HG03520 (cell line): ENCODE data around the gene TGM2.

ENCODE experiments used
- ATAC-seq: cut with Tn5 transposase; IDR thresholded peaks from one replicate; pipeline ENCODE4 v1.9.1; 2021; ENCODE audit warnings: mild to moderate bottlenecking, moderate library complexity; ENCODE audit not compliant: unreplicated experiment

TGM2 gene

DNA sequence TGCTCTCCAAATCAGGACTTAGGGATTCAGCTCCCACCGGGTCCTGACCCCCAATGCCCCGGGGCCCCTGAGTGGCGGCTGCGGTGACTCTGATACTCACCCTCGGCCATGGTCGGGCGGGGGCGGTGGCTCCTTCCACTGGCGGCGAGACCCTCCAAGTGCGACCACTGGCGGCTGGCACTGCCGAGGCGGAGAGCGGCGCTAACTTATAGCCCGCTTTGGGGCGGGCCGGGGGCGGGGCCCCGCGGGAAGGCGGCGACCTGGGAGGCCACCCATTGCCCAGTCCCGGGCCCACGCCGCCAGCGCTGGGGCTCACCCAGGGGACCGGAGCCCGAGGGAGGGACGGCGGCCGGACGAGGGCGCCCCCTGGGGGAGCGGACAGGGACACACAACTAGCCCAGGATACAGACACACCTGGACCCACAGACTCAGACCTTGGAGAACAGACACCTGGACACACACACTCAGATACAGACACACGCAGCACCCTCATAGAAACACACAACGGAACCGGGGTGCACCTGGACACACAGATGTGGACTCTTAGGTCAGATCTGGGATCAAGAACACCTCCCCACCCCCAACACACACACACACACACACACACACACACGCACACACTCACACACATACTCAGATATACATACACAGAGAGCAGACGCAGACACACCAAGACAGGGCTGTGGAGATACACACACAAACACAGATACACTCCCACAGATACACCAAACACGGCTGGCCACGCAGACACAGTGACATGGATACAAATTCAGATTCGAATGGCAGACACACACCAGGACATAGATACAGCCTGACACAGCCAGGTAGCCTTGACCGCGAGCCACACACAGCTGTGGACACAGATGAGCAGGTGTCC lies at the start of gene TGM2:
TSS of gene TGM2 (minus strand) at position 182 of the 877 bp plus-strand sequence. CDS start at position 110, 72 bp downstream.
- peak; percentile 65 for ATAC-seq

- no peak for ATAC-seq
Measured at GRCh38 chr20:38214256-38215193, 49.5 kb upstream of the TGM2 start.

GRCh38 chr20:38213607-38213940 lies 48.5 kb upstream of the TGM2 start:
- no peak for ATAC-seq

GRCh38 chr20:38212806-38213606 lies 47.9 kb upstream of the TGM2 start:
- no peak for ATAC-seq

DNA sequence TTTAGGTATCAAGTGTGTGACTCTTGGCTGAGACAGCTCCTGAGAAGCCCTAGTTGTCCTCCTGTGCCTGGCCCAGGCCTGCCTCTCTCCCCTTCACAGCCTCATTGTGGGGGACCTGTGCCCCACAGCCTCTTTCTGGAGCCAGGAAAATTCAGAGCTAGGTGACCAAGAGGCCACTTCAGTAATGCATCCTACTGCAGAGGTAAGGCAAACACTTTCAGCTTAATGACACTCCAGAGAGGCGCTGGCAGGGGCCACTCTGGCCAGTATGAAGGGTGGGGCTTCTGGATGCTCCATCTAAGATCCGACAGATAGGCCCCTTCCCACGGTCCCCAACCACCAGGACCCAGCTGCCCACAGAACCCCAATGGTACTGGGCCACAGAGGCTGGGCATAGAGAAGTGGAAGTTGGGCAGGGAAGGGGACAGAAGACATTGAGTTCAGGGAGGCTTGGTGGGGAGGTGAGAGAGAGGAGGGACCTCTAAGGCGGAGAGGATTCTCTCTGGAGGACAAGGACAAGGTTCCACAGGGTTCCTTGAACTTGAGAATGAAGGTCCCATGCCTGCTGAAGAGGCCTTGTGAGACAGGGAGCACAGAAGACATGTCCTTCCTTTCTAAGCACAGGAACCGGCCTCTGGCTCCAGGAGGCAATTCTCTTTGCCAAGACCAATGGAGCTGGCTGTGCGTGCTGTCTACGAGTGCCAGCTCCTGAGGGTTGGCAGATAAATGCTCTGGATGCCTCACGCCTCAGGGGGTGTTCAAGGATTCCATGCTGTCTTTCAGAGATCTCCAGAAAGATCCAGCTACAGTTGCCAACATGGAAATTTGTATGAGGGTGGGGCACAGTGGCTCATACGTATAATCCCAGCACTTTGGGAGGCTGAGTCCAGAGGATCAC lies 46.4 kb upstream of the TGM2 start:
- no peak for ATAC-seq

- ATAC-seq = no peak
Measured at GRCh38 chr20:38210741-38211140, 45.7 kb upstream of the TGM2 start.

- ATAC-seq = no peak
Measured at GRCh38 chr20:38209736-38210405, 44.8 kb upstream of the TGM2 start.

DNA sequence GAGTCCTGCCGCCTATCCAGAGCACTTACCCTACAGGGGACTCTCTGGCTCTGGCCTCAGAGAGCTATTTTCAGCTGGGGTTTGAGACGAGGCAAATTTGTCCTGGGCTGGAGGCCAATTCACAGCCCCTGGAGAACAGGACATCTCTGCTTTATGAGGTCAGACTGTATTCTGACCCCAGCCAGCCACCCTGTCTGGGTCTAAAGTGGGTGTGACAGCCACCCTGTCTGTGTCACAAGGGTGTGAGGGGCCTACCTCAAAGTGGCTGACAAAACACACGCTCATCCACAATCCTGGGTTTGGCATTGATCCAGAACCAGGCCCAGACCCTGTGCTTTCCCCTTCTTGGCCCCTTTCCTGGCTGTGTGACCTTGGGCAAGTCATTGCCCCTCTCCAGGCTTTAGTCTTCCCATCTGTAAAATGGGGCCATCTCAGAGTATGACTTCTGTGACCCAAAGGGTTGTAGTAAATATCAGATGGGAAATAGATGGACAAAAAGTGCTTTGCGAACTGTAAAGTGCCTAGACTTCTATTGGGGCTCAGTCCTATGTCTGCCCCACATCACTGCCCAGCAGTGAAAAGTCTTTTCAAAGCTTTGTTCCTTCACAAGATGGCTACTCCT lies 44.1 kb upstream of the TGM2 start:
- no peak for ATAC-seq

- no peak for ATAC-seq
Measured at GRCh38 chr20:38208523-38208922, 43.5 kb upstream of the TGM2 start.

DNA sequence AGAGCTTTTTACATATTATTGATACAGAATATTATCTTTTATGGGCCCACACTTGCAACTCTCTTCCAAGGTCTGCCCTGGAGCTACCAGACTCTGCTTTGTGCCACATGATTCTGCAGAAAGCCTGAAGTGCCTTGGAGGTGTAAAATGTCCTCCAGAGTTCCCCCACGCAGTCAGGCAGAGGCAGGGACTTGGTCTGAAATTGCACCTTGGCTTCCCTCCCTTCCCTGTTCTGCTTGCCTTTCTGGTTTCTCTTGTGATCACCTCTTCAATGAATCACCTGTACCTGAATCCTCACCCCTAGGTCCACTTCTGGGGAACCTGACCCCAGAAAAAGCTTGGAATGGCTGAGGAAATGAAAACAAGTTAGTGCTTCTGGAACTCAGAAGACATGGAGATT lies 43.0 kb upstream of the TGM2 start:
- no peak for ATAC-seq

DNA sequence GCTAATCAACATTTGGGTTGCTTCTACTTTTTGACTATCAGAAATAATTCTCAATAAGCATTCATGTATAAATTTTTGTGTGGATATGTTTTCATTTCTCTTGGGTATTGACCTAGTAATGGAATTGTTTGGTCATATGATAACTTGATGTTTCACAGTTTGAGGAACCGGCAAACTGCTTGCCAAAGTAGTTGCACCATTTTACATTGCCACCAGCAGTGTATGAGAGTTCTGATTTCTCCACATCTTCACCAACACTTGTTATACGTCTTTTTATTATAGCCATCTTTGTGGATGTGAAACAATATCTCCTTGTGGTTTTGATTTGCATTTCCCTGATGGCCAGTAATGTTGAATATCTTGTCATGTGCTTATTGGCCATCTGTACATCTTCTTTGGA lies 42.6 kb upstream of the TGM2 start:
- no peak for ATAC-seq

DNA sequence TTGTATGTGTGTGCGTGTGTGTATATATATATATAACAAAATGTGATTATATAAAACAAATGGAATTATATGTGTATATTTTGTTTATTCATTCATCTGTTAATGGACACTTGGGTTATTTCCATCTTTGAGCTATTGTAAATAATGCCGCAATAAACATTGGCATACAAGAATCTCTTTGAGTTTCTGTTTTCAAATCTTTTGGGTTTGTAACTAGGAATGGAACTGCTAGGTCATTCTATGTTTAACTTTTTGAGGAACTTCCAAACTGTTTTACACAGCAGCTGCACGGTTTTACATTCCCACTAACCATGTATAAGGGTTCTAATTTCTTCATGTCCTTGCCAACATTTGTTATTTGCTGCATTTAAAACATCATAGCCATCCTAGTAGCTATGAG lies 39.9 kb upstream of the TGM2 start:
- ATAC-seq = no peak

- ATAC-seq = no peak
Measured at GRCh38 chr20:38203981-38204357, 38.9 kb upstream of the TGM2 start.

GRCh38 chr20:38203337-38203980 lies 38.4 kb upstream of the TGM2 start:
- no peak for ATAC-seq

DNA sequence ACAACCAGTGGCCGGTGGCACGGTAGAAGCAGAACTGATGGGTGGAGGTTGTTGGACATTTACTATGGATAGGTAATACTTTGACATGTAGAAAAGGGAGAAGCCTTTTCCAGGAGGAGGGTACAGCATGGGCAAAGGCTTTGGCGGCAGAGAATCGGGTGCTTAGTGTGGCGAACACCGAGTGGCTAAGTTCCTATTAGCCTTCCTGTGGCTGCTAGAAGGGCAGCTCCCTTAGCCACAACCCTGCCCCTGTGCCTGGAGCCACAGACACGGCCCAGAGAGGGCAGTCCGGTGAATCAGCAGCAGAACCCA lies 37.9 kb upstream of the TGM2 start:
- ATAC-seq = no peak

- no peak for ATAC-seq
Measured at GRCh38 chr20:38202153-38202981, 37.3 kb upstream of the TGM2 start.

GRCh38 chr20:38201356-38201755 lies 36.3 kb upstream of the TGM2 start:
- ATAC-seq = no peak

DNA sequence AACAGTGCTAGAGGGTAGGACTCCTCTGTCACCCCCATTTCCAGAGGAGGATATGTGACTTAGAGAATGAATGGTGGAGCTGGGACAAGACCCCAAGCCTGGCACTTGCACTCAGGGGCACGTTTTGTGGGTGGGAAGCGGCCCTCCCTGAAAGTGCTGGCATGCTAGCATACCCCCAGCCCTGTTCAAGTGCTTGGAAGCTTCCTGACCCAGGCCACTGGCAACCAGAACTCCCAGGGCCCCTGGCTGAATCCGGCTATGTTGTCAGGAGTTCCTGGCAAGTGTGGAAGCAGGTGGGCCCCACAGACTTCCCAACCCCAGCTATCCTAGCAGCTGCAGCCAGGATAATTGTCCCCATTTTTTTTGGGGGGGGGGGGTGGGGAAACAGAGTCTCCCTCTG lies 35.6 kb upstream of the TGM2 start:
- ATAC-seq = no peak
